GM18873 (cell line): Measurements from ENCODE around the gene IL3RA.
"Not testable (repeated sequence)": the region's sequence is repeated elsewhere in the genome, so short reads cannot be mapped to it uniquely, and the experiment has no call there.

Experiments
- ATAC-seq: cut with Tn5 transposase; IDR thresholded peaks from one replicate; pipeline ENCODE4 v1.9.1; 2021; ENCODE audit warnings: mild to moderate bottlenecking, moderate library complexity, moderate number of reproducible peaks; ENCODE audit not compliant: unreplicated experiment, low FRiP score

Gene IL3RA

GRCh38 chrX:1397001-1397400 lies 60.4 kb downstream of the IL3RA start:
- ATAC-seq = no peak

- no peak for ATAC-seq
Measured at GRCh38 chrX:1397441-1398270, 61.1 kb downstream of the IL3RA start.

GRCh38 chrX:1398431-1399340 lies 62.1 kb downstream of the IL3RA start:
- no peak for ATAC-seq

- no peak for ATAC-seq
Measured at GRCh38 chrX:1400049-1400448, 63.5 kb downstream of the IL3RA start.

DNA sequence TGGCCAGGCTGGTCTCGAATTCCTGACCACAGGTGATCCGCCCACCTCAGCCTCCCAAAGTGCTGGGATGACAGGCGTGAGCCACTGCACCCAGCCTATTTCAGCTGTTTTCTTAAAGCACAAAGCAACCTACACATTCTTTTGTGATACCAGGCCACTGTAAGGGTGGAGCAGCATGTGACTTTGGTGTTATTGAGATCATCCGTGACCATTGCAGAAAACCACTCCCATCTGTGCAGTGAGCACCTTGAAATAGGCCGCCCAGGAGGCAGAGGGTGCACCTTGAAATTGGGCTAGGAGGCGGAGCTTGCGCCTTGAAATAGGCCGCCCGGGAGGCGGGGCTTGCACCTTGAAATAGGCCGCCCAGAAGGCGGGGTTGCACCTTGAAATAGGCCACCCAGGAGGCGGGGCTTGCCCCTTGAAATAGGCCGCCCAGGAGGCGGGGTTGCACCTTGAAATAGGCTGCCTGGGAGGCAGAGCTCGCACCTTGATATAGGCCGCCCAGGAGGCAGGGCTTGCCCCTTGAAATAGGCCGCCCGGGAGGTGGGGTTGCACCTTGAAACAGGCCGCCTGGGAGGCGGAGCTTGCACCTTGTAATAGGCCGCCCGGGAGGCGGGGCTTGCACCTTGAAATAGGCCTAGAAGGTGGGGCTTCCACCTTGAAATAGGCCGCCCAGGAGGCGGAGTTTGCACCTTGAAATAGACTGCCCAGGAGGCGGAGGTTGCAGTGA lies 64.3 kb downstream of the IL3RA start:
- ATAC-seq = no peak

GRCh38 chrX:1401611-1402430 lies 65.2 kb downstream of the IL3RA start:
- ATAC-seq = no peak

- no peak for ATAC-seq
Measured at GRCh38 chrX:1403228-1403627, 66.6 kb downstream of the IL3RA start.

- ATAC-seq = not testable (repeated sequence)
Measured at GRCh38 chrX:1403867-1404266, 67.3 kb downstream of the IL3RA start.

DNA sequence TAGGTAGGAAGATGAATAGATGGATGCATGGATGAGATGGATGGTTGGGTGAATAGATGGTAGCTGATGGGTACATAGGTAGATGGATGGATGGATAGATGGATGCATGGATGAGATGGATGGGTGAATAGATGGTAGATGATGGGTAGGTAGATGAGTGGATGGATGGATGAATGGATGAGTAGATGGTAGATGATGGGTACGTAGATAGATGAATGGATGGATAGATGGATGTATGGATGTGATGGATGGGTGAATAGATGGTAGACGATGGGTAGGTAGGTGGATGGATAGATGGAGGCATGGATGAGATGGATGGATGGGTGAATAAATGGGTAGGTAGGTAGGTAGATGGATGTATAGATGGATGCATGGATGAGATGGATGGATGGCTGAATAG lies 69.2 kb downstream of the IL3RA start:
- not testable (repeated sequence) for ATAC-seq

- no peak for ATAC-seq
Measured at GRCh38 chrX:1407035-1407434, 70.5 kb downstream of the IL3RA start.

DNA sequence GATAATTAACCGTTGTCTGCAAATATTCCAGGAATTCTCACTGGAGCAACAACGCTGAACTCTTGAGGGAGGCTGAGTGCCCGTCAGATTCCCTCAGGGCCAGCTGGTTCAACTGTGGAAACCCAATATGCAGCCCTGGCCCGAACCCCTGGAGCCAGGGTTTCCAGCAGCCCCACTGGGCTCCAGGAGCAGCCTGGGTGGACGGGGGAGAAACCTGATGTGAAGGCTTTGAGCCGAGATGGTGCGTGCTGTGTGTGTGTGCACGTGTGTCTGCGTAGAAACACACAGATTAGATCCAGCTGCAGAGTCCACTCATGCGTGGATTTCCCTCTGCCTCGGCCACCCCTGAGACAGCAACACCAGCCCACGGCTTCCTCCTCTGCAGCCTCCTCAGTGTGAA lies 74.7 kb downstream of the IL3RA start:
- ATAC-seq = no peak

- no peak for ATAC-seq
Measured at GRCh38 chrX:1412551-1413161, 76.1 kb downstream of the IL3RA start.

- ATAC-seq = no peak
Measured at GRCh38 chrX:1416327-1416784, 79.8 kb downstream of the IL3RA start.

GRCh38 chrX:1416965-1417760 lies 80.6 kb downstream of the IL3RA start:
- no peak for ATAC-seq

GRCh38 chrX:1417921-1418771 lies 81.6 kb downstream of the IL3RA start:
- ATAC-seq = no peak

DNA sequence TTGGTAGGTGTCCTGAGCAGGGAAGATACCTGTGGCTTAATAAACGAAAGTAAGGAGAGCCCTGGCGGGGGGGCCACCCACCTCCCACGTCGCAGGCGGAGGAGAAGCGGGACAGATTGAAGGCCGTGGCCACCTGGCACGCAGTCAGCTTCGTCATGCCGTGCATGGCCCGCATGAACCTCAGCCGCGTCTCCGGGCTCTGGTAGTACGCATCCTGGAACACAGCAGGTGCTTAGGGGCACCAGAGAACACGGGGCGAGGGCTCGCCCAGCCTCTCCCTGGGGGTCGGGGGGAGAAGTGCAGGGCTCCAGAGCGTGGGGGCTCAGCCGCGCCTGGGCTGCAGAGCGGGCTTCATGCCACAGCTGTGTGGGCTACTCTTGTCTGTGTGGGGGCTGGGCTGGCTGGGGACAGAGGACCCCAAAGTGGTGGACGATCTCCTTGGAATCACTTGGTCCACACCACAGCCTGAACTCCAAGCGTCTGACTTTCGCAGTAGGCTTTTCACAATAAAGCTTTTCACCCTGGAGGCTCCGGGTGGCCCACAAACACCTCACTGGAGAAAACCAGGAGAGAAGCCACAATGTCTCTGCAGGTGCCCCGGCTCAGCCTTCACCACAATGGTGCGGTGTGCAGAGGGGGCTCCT lies 82.4 kb downstream of the IL3RA start:
- no peak for ATAC-seq
